SKM-1 treated with dmso at 0.1 percent for 144 hours (cell line): ENCODE data around the gene BMP6.

Experiments
- DNase-seq: peaks from one replicate; lab custom pipeline; 2025; ENCODE audit not compliant: unreplicated experiment; lab: John Stamatoyannopoulos, UW

BMP6 gene

DNA sequence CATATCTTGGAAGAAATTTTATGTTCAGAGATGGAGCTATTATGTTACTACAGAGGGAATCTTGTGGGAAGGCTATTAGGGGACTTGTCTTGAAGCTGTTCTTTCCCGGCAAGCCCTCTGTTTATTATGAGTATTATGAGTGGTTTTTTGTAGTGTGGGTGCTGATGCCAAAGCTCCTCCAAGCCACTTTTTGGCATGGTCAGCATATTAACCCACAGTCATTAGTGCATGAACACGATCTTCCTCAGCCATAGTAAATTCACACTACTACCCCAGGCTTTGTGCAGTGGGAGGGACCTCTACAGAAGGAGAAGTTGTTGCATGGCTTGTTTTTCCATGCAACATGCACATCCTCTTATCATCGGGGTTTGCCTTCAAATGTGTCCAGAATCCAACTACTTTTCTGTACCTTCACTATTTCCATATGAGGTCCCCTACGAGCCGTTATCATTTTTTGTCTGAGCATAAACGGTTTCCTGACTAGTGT lies 6.5 kb upstream of the BMP6 start:
- DNase-seq, result no peak

DNA sequence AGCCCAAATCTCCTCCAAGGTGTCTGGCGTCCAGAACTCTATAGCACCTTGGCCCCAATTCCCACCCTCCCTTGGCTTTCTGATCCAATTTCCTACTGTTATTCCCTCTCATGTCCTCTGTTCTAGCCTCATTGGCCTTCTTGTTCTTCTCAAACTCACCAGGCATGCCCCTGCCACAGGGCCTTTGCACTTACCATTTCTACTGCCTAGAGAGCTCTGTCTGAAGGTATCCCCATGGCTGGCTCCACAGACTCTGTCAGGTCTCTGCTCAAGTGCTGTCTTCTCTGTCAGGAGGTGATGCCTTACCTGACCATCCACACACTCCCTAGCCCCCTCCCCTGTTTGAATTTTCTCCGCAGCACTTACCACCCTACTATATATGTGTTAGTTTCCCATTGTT lies 5.6 kb upstream of the BMP6 start:
- DNase-seq, result no peak

DNA sequence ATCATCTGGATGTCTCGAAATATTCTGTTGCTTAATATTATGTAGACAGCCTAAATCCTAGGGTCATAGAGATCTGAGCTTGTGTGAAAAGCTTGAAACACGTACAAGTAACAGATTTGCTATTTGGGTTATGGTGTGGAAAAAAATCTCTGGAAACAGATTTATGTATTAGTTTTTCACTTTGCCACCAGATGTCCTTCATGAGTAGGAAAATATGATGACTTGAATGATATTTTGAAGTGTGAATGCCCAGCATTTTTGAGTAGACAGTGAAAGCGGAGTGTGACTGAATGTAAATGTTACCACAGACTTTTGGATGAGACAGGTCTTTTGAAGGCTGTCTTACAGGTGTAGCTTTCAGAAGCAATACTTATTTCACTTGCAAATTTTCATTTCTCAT lies 4.2 kb upstream of the BMP6 start:
- DNase-seq, result peak; percentile 32

DNA sequence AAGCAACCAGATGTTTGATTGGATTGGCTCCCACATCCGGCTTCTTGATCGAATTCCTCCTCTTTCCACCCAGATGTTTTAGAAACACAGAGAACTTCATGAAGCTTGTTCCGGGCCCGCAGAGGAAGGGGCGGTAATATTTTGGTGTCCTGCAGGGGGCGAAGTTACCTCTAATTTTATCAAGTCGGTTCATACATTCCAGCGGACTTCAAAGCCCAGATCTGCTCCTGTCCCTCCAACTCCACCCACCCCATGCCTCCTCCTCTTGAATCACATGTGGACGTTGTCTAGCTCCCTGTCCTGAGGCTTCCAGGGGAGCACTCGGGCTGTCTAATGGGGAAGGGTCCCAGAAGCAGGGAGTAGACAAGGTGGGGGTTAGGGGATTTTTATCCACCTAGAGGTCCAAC lies 2.9 kb upstream of the BMP6 start:
- DNase-seq, result peak; percentile 52

DNA sequence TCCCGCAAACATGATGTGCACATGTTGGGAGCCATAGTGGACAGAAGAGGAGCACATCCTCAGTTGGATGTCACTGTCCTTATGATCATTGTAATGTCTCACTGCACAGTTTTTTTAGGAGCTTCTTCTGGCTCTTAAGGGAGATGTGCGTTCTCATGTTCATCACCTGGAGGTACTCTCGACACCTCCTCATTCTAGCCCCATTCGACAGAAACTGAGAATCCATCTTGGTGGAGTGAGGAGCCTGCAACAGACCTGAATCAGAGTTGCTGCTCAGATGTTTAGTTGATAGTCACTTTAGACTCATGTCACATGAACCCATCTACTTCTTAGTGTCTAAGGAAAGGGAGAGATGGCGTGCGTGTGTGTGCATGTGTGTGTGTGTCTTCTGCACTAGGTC lies 2.3 kb upstream of the BMP6 start:
- no peak for DNase-seq

DNA sequence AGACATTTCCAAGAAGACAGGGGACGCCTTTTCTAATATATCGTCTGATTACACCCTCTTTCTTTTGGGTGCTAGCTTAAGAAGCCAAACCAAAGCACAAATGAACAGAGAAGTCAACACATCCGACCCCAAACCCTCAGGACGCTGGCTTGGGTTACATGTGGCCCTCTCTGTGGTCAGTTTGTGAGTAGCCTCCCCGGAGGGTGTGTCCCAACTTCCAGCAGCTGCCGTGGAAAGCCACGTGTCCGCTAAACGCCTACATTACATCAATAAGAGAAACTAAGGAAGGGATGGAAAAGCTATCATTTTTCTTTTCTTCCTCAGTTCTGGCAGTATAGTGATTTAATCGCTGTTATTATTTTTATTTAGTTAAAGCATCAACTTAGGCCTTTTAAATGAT lies 487 bp upstream of the BMP6 start:
- no peak for DNase-seq

DNA sequence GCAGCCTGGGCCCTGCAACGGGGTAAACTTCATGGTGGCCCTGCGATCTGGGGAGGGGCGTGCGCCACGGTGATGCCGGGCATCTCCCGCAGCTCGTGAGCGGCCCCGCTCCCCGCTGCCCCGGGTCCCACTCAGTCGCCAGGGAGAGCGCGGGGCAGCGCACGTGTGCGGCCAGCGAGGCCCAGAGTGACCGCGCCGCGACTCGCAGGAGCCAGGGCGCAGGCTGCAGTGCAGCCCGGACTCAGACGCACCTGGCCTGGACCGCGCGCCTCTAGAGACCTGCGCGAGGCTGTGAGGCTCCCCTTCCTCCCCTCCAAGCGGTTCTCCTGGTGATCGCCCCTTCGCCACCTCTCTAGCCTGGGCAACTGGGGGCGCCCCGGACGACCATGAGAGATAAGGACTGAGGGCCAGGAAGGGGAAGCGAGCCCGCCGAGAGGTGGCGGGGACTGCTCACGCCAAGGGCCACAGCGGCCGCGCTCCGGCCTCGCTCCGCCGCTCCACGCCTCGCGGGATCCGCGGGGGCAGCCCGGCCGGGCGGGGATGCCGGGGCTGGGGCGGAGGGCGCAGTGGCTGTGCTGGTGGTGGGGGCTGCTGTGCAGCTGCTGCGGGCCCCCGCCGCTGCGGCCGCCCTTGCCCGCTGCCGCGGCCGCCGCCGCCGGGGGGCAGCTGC lies 652 bp downstream of the BMP6 start:
- DNase-seq, result no peak

DNA sequence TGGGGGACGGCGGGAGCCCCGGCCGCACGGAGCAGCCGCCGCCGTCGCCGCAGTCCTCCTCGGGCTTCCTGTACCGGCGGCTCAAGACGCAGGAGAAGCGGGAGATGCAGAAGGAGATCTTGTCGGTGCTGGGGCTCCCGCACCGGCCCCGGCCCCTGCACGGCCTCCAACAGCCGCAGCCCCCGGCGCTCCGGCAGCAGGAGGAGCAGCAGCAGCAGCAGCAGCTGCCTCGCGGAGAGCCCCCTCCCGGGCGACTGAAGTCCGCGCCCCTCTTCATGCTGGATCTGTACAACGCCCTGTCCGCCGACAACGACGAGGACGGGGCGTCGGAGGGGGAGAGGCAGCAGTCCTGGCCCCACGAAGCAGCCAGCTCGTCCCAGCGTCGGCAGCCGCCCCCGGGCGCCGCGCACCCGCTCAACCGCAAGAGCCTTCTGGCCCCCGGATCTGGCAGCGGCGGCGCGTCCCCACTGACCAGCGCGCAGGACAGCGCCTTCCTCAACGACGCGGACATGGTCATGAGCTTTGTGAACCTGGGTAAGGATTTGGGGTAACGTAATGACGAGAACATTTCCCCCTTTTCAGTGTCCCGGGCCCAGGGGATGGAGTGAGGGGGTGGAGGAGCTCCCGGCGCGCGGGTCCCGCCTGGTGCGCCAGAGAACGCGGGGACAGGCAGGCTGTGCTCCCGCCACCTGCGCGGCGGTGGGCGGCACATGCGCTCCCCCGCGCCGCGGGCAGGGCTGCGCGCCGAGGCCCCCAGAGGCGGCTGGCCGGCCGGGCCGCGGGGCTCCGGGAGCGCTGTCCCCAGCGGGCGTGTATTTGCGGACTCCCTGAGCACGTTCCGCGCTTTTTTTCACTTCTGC lies 1.4 kb downstream of the BMP6 start:
- no peak for DNase-seq

DNA sequence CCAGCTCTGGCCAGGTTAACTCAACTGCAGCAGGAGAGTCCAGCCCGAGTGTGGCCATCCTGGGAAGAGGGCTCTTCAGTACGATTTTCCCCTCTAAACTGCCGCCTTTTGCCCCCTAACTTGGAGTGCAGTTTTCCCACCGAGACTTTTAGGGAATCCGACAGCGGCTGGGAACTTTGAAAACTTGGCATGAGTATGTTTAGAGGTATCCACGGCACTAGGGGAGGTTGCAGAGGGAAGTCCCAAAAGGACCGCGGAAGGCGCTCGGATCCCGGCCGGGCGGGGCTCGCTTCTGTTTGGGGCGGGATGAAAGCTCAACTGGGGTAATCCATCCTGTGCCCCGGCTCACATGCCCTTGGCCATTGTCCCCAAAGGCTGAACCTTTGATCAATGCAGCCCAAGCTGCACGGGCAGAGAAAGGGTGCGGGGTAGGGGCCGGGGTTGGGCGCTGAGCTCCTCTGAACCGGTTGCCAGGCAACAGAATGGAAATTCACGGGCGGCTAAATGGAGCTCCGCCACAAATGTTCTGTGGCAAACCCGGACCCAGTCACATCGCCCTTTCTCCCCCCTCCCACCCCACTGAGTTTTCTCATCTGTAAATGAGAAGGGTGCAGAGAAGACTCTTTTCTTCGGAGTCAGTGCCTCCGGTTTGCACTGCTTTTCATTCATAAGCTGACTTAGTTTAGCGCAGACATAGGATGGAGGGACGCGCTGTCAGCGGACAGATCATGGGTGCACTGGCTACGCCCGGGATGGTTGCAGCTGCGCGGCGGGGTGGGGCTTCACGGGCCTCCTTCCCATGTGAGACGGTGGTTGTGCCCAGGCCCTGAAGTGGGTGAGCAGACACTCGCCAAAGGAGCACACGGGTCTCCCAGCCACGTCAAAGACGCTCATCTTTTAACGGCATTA lies 2.3 kb downstream of the BMP6 start:
- no peak for DNase-seq

DNA sequence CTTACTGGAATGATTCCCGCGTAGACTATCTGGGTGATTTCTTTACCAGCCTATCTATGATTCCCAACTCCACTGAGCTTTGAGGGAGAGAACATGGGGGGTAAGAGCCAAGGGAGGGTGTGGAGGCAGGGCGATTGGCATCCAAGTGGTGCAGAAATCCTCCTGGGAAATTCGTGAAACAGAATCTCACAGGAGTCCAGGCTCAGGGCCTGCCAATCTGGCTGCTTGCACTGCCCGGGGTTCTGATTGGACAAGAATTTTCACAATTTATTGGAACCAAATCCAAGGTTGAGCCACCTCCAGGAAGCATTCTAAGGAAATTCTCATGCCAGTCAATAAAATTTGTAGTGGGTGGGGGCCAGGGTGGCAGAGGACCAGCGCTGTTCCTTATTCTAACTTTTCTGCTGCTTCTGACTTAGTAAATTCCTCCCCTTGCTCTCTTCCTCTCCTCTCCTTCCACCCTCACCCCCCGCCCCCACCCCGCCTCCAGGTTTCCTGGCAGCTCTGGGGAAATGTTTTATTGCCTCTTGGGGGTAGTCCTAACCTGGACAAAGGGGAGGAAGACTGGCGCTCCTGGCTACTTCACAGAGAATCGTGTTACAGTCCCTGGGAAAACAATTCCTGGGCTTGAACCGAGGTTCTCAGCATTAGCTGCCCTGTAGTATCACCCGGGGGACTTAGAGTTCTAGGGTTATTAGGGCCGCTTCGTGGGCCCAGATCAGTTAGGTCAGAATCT lies 3.1 kb downstream of the BMP6 start:
- no peak for DNase-seq

DNA sequence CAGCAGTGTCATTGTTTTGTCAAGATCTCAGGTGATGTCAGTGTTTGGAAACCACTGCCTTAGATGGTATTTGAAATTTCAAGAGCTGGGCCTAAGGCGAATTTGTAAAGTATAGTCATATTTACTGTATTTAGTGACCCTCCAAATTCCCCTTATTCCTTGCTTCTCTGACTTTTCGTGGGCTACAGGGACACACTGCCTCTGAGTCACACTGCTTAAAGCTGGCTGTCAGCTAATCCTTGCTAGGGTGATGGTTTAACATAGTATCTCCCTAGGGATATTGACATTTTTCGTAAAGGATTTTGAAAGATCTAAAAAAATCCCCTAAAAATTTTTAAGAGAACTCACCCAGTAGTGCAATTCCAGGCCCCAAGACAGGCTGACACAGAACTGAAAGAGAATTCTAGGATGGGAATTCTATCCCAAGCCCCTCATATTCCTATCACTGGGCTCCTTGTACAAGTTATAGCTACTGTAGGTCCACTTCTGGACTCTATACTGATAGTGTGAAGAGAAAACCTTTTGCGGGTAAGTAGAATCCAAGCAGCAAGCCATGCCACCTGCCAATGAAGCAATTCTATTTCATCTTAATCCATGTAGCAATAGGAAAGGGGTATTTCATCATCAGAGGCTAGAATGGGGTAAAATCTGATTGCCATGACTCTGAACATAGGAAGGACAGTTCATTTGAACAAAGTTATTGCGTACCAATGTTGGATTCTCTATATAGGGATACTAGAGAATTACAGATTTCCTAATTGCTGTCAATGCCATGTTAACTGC lies 4.3 kb downstream of the BMP6 start:
- DNase-seq, result no peak

DNA sequence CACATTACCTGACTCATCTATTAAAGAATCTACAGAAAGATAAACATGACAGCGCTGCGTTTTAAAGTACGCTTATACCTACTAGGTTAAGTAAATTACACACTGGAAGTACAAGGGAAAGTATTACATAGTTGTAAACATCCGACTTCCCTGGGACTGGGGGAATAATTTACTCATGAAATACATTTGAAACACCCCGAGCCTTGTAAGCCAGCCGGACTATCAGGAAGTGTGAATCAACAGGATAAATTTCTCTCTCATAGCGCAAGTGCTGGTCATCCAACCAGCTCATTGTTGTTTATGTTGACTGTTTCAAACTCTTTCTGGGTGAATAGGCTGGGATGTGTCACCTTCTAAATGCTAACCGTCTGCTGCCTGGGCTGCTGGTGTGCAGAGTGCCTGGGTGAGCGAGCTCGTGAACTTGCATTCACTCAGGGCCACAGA lies 4.9 kb downstream of the BMP6 start:
- DNase-seq, result no peak

DNA sequence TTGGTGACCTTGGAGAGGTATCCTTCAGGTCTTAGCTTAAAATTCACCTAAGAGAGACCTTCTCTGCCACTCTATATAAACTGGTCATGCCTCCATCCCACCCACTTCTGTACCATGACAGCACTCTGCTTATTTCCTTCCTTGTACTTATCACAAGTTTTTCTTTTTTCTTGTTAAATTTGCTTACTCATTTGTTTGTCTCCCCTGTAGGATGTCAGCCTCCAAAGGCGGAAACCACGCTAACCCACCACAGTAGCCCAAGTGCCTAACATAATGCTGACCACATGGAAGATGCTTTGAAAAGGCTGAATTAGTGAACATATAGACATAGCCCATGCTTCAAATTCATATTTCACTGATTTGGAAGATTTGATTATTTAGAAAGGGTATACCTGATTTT lies 5.4 kb downstream of the BMP6 start:
- no peak for DNase-seq

DNA sequence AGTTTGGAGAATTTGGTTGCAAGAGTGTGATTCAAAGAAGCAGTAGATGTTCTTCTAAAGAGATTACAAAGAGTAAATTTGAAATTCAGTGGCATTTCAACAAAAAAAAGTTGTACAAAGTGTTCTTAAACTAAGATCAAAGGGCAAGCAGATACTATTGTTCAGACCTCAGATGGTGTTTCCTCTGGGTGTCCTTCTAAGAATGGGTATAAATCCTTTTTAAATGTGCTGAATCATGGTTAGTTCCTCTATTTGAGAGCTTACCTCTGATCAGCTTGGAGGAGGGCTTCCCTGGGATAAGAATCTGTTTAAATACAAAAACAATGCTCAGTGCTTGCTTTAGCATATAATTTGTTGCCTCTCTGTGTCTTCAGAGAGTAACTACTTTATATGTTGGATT lies 6.3 kb downstream of the BMP6 start:
- DNase-seq, result peak; percentile 14

DNA sequence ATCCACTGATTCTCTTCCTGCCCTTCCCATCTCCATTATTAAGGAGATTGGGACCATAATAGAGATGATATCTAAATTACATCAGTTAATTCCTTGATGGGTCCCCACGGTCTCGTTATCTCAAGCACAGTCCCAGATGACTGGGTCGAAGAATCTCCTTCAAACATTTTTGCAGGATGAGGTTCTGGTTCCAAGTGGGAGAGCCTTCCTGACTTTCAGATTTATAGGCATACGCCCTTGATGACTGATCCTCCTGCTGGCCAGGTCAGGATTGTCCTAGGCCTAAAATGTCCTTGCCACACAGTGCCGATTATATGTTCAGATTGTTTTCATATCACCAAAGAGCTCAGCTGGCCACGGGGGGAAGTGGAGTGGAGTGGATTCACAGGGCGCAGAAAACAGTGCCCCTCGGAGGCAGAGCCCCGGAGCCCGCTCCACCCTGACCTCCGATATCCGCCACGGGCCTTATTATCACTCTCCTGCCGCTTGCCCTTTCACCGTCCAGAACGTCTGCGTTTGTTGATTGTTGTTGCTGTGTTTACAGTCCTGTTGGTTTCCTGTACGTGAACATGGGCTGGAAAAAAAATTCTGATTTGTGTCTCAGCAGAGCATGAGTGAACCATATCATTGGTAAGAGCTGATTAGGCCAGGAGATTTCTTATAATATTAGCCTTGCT lies 8.9 kb downstream of the BMP6 start:
- no peak for DNase-seq

DNA sequence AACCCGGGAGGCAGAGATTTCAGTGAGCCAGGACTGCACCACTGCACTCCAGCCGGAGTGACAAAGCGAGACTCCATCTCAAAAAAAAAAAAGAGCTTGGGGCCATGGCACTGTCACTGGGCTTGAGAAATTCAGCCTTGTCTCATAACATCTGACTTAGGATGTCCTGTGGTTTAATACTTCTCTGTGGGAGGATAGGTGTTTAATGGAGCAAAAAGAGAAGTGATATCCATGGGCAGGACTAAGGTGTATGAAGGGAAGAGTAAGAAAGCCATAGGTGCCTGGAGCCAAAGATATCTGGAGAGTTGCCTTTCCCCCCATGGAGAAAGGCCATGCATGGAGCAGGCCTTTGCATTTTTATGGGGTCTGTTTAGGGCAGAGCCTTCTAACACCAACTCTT lies 11.2 kb downstream of the BMP6 start:
- no peak for DNase-seq

DNA sequence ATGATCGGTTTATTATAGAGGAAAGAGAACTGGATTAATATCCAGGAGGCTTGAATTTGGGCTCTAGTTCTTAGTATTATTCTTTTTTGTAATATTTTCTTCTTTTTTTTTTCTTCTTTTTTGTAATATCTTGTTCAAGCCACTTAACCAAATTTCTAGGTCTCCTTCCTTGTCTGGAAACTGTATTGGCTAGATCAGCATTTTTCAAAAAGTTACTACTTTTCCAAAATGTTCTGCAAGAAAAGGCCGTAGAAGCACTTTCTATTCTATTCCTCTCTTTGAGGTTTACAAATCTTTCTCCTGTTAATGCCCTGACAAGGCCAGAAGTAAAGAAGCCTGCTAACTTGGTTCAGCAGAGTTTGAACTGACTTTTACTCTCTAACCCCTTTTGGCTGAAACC lies 12.0 kb downstream of the BMP6 start:
- DNase-seq, result no peak

DNA sequence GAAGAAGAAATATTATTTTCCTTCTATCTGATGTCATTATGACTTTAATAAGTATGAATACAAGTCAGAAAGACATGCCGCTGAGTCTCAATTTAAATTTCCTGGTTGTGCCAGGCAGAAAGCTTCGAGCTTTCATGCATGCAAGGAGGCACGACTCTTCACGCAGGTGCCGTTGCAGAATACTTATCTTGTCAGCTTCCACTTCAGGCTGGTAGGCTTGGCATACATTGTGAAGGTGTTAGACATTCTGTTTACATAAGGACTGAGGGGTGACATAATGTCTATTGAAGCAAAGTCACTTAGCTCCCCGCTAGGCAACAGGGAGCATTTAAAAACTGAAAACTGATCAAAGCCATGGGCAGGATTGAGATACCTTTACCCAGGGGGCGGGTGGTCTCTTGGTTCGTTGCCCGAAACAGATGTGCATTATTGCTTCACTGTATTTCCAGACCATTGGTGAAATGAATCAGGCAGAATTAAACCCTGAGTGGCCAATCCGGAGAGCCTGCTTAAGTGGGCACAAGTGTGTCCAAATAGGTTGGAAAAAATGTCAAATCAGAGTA lies 16.4 kb downstream of the BMP6 start:
- DNase-seq, result no peak

DNA sequence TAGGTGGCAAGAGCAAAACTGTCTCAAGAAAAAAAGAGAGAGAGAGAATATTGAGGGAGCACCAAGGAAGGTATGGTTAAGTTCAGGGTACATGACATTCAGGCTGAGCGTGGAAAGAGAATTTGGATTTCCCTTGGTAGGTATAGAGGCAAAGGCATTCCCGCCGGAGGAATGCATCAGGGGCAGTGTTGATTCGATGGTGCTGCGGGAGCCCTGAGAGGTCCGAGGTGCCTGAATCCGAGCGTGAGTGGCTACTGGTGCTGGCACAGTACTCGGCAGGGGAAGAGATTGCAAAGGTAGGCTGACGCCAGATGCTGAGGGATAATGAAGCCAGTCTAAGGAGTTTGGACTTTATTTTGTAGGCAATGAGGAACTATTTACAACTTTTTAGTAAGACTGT lies 20.0 kb downstream of the BMP6 start:
- no peak for DNase-seq
